OCI-M1 (cell line): ENCODE data around the gene MMD.
A peak's percentile ranks its signal among the peaks of the same experiment; 100 is the strongest.
"Not testable (repeated sequence)": the region's sequence is repeated elsewhere in the genome, so short reads cannot be mapped to it uniquely, and the experiment has no call there.

ENCODE experiments used
- DNase-seq: peaks from one replicate; lab custom pipeline; 2025; lab: John Stamatoyannopoulos, UW

MMD gene

GRCh38 chr17:55391764-55392467 is 29.7 kb downstream of the MMD start:
- no peak for DNase-seq

DNA sequence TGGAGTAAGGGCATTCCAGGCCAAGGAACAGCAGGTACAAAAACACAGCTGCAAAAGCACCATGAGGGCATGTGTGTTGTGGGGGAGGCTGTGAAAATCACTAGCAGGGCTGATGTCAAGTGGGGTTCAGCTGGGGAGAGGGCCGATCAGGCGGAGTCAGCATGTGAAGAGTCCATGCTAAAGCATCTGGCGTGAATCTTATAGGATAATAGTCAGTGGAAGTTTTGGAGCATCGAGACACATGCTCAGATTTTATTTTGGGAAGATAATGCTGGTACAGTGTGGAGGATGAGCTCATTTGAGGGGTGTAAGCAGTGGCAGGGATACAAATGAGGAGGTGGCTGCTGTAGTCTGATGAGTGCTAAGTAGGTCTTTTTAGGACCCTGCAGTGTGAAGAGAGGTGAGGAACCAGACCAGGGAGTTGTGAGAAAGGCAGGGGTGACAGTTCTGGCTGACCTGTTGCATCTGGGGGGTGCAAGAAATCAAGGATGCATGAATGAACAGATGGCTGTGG is 30.3 kb downstream of the MMD start:
- no peak for DNase-seq

- no peak for DNase-seq
Observed at GRCh38 chr17:55390364-55390977, 31.2 kb downstream of the MMD start.

DNA sequence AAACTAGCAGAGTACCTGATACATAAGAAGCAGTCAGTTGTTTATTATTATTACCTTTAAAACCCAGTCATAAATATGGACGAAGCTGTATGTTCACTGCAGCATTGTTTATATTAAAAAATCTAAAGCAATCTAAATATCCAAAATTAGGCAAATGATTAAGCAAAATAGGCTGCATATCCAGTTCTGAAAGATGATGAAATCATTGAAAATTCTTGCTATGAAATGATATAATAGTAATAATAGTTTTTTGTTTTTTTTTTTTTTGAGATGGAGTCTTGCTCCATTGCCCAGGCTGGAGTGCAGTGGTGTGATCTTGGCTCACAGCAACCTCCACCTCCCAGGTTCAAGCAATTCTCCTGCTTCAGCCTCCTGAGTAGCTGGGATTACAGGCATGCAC is 31.9 kb downstream of the MMD start:
- not testable (repeated sequence) for DNase-seq

DNA sequence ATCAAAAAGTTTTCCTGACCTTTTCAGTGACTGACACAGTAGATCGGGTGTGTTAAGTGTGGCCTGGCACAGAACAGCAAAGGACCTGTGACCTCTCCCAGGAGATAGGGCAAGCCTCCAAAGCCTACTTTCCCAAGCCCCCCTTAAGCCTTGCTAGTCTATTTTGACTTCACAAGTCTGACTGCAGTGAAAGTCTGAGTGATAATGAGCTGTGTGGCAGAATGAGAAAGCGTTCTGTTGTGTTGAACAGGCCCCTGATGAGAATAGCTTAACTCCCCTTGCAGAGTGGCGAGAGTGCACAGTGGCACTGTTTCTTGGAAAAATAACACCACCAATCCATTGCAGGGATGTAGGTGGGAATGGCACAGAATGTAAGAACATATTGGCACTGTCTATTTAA is 32.8 kb downstream of the MMD start:
- no peak for DNase-seq

GRCh38 chr17:55386796-55387332 is 34.8 kb downstream of the MMD start:
- no peak for DNase-seq

GRCh38 chr17:55384643-55385232 is 36.9 kb downstream of the MMD start:
- no peak for DNase-seq

DNA sequence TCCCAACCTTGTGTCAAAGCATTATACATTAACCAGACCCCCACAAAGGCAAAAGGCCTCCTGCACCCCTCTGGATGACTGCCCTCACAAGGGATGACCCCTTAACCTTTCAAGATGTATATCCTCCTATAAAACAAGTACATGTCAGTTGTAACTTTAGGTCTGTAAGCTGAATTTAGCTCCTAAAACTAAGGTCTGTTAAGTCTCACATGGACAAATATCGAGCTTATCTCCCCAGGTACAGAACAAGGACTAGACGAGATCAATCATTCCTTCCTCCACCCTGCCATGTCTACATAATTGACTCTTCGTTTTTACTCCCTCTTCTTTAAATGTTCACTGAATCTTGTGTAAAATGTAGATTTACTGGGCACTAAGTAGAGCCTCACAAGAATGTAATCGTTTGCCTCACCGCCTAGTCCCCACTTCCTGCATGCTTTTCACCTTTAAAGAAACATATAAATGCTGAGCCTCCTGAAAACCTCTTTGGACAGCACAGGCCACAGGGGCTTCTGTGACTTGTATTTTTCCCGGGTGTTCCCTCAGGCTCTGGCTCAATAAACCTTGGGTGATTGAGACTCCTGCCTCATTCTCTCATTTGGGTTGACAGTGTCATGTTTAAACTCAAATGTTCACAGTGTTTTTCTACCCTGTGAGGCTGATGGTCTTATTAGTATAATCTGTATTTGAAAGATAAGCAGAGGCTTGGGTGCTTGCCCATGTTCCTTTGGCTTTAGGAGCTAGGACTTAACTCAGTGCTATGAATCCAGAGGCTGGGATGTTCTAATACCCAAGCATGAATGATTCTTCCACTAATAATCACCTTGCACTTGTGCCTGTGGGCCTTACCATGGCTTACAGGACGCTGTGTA is 37.6 kb downstream of the MMD start:
- no peak for DNase-seq

- DNase-seq: no peak
Observed at GRCh38 chr17:55381017-55381770, 40.4 kb downstream of the MMD start.

DNA sequence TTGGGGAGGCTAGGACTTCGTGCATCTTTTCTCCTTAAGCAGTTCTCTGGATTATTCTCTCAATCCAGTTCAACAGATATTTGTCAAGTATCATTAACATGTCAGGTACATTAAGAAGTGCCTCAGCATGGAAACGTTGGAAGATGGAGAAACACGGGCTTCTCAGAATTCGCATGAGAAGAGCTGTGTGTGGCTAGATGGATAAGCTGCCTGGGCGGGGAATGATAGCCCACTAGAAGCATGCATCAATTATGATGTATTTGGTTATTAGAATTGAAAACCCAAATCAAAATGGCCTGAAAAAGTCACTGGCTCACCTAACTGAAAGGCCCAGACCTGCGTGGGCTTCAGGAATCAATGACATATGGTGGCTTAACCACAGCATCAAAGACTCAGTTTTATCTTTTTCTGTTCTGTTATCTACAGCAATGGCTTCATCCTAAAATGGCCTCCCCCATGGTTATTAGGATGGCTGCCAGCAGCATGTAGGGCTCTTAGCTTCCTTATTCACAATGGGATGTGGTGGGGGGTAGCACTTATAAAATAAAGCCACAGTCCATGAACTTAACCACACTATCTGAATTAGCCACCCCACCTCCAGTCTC is 43.9 kb downstream of the MMD start:
- peak; percentile 87 for DNase-seq

DNA sequence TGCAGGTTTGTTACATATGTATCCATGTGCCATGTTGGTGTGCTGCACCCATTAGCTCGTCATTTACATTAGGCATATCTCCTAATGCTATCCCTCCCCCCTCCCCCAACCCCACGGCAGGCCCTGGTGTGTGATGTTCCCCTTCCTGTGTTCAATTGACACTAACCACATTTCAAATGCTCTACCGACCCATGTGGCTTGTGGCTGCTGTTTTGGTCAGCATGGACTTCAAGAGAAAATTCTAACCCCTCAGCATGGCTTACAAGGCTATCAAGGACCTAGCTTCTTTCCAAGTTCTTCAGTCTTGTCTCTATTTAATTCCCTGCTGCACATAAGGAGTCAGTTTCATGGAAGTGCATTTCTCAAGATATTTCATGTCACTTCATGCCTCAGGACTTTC is 52.9 kb downstream of the MMD start:
- DNase-seq: peak; percentile 50

DNA sequence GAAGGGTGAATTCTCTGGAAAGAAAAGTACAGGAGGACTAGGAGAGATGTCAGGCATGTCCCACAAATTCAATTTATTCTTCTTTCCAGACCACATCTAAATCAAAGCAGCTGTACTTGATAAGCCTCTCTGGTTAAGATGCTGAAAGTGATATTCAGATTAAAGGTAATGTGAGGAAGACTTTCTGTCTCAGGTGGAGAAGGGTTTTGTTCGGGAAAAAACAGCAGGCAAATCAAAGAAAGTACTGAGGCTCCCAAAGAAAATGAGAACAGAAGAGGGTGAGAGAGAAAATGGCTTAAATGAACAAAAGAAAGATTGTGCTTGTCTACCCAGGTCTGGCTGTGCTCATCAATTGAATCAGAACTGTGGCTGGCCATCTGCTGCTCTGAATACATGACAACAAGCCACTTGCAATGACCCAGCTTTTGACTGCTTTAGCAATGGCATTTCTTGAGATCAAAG is 55.6 kb downstream of the MMD start:
- no peak for DNase-seq

- DNase-seq: no peak
Observed at GRCh38 chr17:55363033-55363432, 58.6 kb downstream of the MMD start.

- no peak for DNase-seq
Observed at GRCh38 chr17:55360971-55361370, 60.7 kb downstream of the MMD start.

- peak; percentile 91 for DNase-seq
Observed at GRCh38 chr17:55356434-55357328, 65.0 kb downstream of the MMD start.

GRCh38 chr17:55354941-55355340 is 66.7 kb downstream of the MMD start:
- no peak for DNase-seq

DNA sequence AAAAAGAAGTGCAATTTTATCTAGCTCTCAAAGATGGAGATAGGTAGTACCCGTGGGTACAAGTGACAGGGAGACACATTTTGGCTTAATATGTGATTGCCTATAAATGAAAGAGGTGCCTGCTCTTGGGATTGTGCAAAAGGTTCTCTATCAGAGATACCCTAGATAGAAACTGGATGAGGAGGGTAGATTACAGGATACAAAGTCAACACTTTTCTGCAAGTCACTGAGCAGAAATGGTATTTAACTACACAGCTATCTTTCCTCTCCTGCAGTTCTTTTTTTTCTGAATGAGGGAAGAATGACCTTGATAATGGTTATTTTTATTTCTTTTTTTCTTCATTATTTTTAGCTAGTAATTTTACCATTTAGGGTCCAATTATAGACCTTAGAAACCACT is 67.6 kb downstream of the MMD start:
- DNase-seq: peak; percentile 35

GRCh38 chr17:55351226-55351625 is 70.4 kb downstream of the MMD start:
- peak; percentile 34 for DNase-seq

DNA sequence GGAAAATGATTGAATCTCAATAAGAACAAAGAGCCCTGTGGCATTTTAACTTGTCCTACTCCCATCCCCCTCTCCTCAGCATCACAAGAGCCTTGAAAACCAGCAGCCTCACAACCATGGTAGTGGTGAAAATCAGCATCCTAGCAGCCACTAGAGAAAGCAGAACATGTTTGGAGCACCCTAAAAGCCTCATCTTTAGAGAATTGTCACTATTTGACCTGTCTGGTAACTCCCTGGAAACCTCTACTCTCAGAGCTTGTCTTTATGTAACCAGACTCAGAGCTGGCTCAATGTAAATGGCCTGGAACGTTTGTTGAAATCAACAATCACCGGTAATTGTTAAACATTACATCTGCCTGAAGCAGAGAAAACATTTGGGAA is 70.8 kb downstream of the MMD start:
- no peak for DNase-seq
